MM.1S (cell line): ENCODE data around the gene OCRL.

Experiments used
- DNase-seq: peaks from one replicate; pipeline ENCODE4 v3.0.0-alpha.2; 2015
- H2AFZ ChIP-seq: fragments of 300-600 bp; sonication (generic); 2 replicates; pipeline ENCODE4 v1.6.0; 2016; ENCODE audit warnings: antibody characterized with exemption, low read length
- H3F3A ChIP-seq: fragments of 300-600 bp; sonication (generic); 2 replicates; pipeline ENCODE4 v1.6.1; 2016; ENCODE audit warnings: mild to moderate bottlenecking, antibody characterized with exemption, low read length, moderate library complexity, mixed read lengths; ENCODE audit not compliant: insufficient read depth
- H3K27ac ChIP-seq: fragments of 300-600 bp; sonication (generic); 2 replicates; pipeline ENCODE4 v1.5.1; 2016; ENCODE audit warnings: mild to moderate bottlenecking, low read length
- H3K27me3 ChIP-seq: fragments of 300-600 bp; sonication (generic); replicated peaks from 2 replicates; pipeline ENCODE4 v1.6.0; 2016; ENCODE audit warnings: low read length; ENCODE audit not compliant: insufficient read depth
- H3K36me3 ChIP-seq: fragments of 300-600 bp; sonication (generic); replicated peaks from 2 replicates; pipeline ENCODE4 v1.6.1; 2016; ENCODE audit warnings: mild to moderate bottlenecking, low read length, mixed read lengths; ENCODE audit not compliant: insufficient read depth
- H3K4me1 ChIP-seq: fragments of 300-600 bp; sonication (generic); 2 replicates; pipeline ENCODE4 v1.6.1; 2016; ENCODE audit warnings: low read length, mixed read lengths
- H3K4me2 ChIP-seq: fragments of 300-600 bp; sonication (generic); 2 replicates; pipeline ENCODE4 v1.6.0; 2016; ENCODE audit warnings: low read depth, low read length
- H3K4me3 ChIP-seq: fragments of 300-600 bp; sonication (generic); 2 replicates; pipeline ENCODE4 v1.5.1; 2016; ENCODE audit warnings: low read length, mixed read lengths
- H3K79me2 ChIP-seq: fragments of 300-600 bp; sonication (generic); 2 replicates; pipeline ENCODE4 v1.6.1; 2016; ENCODE audit warnings: mixed run types, low read length, mixed read lengths
- H3K9ac ChIP-seq: fragments of 300-600 bp; sonication (generic); 2 replicates; pipeline ENCODE4 v1.6.1; 2016; ENCODE audit warnings: low read length, mixed read lengths
- H3K9me2 ChIP-seq: fragments of 300-600 bp; sonication (generic); replicated peaks from 2 replicates; pipeline ENCODE4 v1.6.1; 2016; ENCODE audit warnings: mild to moderate bottlenecking, low read length, mixed read lengths; ENCODE audit not compliant: insufficient read depth
- H3K9me3 ChIP-seq: fragments of 300-600 bp; sonication (generic); replicated peaks from 2 replicates; pipeline ENCODE4 v1.6.1; 2016; ENCODE audit warnings: mild to moderate bottlenecking, low read length, mixed read lengths; ENCODE audit not compliant: insufficient read depth
- H4K20me1 ChIP-seq: fragments of 300-600 bp; sonication (generic); 2 replicates; pipeline ENCODE4 v1.6.1; 2016; ENCODE audit warnings: mild to moderate bottlenecking, low read length, moderate library complexity, mixed read lengths; ENCODE audit not compliant: insufficient read depth
- CTCF ChIP-seq: fragments of 300-600 bp; sonication (generic); IDR thresholded peaks from 2 replicates; pipeline ENCODE4 v1.5.1; 2016; ENCODE audit warnings: antibody characterized with exemption, low read length, mixed read lengths
- EZH2 ChIP-seq: fragments of 300-600 bp; sonication (generic); optimal IDR thresholded peaks from 2 replicates; pipeline ENCODE3; 2017; ENCODE audit warnings: low read depth, mild to moderate bottlenecking, antibody characterized with exemption, low read length, mixed read lengths
- EZH2phosphoT487 ChIP-seq: fragments of 300-600 bp; sonication (generic); IDR thresholded peaks from 2 replicates; pipeline ENCODE4 v1.6.1; 2018; ENCODE audit warnings: antibody characterized with exemption, low read length

Gene OCRL

GRCh38 chrX:129512409-129512808 is 27.6 kb upstream of the OCRL start:
- peak; percentile 9 for DNase-seq
- H3F3A ChIP-seq: no peaks in the 10 kb centered on the region
- H3K4me3 ChIP-seq: peak overlapping the region; percentile 24
- H4K20me1 ChIP-seq: no peaks in the 10 kb centered on the region
- H3K4me1 ChIP-seq: no peaks in the 10 kb centered on the region
- H3K9me2 ChIP-seq: no peaks in the 10 kb centered on the region
- no peak overlapping the region for H3K27ac ChIP-seq
- H2AFZ ChIP-seq: peak overlapping the region; percentile 45
- H3K4me2 ChIP-seq: peak overlapping the region; percentile 52
- no peaks in the 10 kb centered on the region for H3K27me3 ChIP-seq
- no peak for TF ChIP-seq CTCF
- H3K79me2 ChIP-seq: no peaks in the 10 kb centered on the region
- H3K9ac ChIP-seq: no peak overlapping the region
- no peaks in the 10 kb centered on the region for H3K9me3 ChIP-seq
- H3K36me3 ChIP-seq: no peaks in the 10 kb centered on the region

GRCh38 chrX:129516402-129516801 is 23.7 kb upstream of the OCRL start:
- Histone ChIP-seq H3K4me1 (no peaks in the 10 kb centered on the region), H3K9me2 (no peaks in the 10 kb centered on the region), H4K20me1 (no peaks in the 10 kb centered on the region), H3K79me2 (no peaks in the 10 kb centered on the region), H3K36me3 (no peaks in the 10 kb centered on the region), H3F3A (no peaks in the 10 kb centered on the region), H3K27me3 (no peaks in the 10 kb centered on the region), H3K4me2 (no peak overlapping the region), H3K9me3 (no peaks in the 10 kb centered on the region), H2AFZ (no peak overlapping the region), H3K4me3 (no peak overlapping the region), H3K9ac (no peak overlapping the region), H3K27ac (no peak overlapping the region)
- TF ChIP-seq CTCF (no peak), EZH2 (no peak), EZH2phosphoT487 (no peak)
- DNase-seq: no peak

- H3K4me2 ChIP-seq: no peak overlapping the region
- H3K79me2 ChIP-seq: no peaks in the 10 kb centered on the region
Measured at GRCh38 chrX:129520151-129520550, 19.9 kb upstream of the OCRL start.

More at GRCh38 chrX:129520151-129520550, 19.9 kb upstream of the OCRL start:
- Histone ChIP-seq H3F3A (no peaks in the 10 kb centered on the region), H3K27ac (no peak overlapping the region), H3K9me2 (no peaks in the 10 kb centered on the region), H4K20me1 (no peaks in the 10 kb centered on the region), H3K4me3 (no peak overlapping the region), H3K9me3 (no peaks in the 10 kb centered on the region), H3K9ac (no peak overlapping the region), H3K27me3 (no peaks in the 10 kb centered on the region), H2AFZ (no peak overlapping the region), H3K36me3 (no peaks in the 10 kb centered on the region), H3K4me1 (no peaks in the 10 kb centered on the region)
- no peak for DNase-seq
- TF ChIP-seq EZH2 (no peak), CTCF (no peak), EZH2phosphoT487 (no peak)
